Hepatocyte (in vitro differentiated cells): ENCODE measurements around the gene USH2A. TPM values are rescaled to one million over a fixed set of nuclear protein-coding genes. Genes with fewer than 3 reads are reported as not detected.

Experiments used
- DNase-seq: peaks from one replicate; pipeline ENCODE4 v3.0.0-alpha.2; 2016; ENCODE audit warnings: low spot score
- H2AFZ ChIP-seq: fragments of 200-600 bp; sonication (generic); 2 replicates; pipeline ENCODE4 v1.6.0; 2016; ENCODE audit warnings: antibody characterized with exemption, mild to moderate bottlenecking
- H3K27ac ChIP-seq: fragments of 200-600 bp; sonication (generic); 2 replicates; pipeline ENCODE4 v1.5.1; 2016; ENCODE audit warnings: mild to moderate bottlenecking
- H3K27me3 ChIP-seq: fragments of 200-600 bp; sonication (generic); 2 replicates; pipeline ENCODE4 v1.6.1; 2016
- H3K36me3 ChIP-seq: fragments of 200-600 bp; sonication (generic); replicated peaks from 2 replicates; pipeline ENCODE4 v1.5.1; 2016; ENCODE audit warnings: low read depth; ENCODE audit not compliant: insufficient read depth
- H3K4me1 ChIP-seq: fragments of 200-600 bp; sonication (generic); 2 replicates; pipeline ENCODE4 v1.5.1; 2016; ENCODE audit warnings: mild to moderate bottlenecking, moderate library complexity; ENCODE audit not compliant: insufficient read depth
- H3K4me2 ChIP-seq: fragments of 200-600 bp; sonication (generic); 2 replicates; pipeline ENCODE4 v1.6.0; 2016
- H3K4me3 ChIP-seq: fragments of 200-600 bp; sonication (generic); 2 replicates; pipeline ENCODE4 v1.5.1; 2016; ENCODE audit warnings: mild to moderate bottlenecking
- H3K79me2 ChIP-seq: fragments of 200-600 bp; sonication (generic); 2 replicates; pipeline ENCODE4 v1.6.0; 2017; ENCODE audit warnings: mild to moderate bottlenecking
- H3K9me2 ChIP-seq: fragments of 200-600 bp; sonication (generic); replicated peaks from 2 replicates; pipeline ENCODE4 v1.6.0; 2017; ENCODE audit warnings: mild to moderate bottlenecking; ENCODE audit not compliant: insufficient read depth
- H3K9me3 ChIP-seq: fragments of 200-600 bp; sonication (generic); 2 replicates; pipeline ENCODE4 v1.5.1; 2016; ENCODE audit warnings: low read depth, mild to moderate bottlenecking
- H4K20me1 ChIP-seq: fragments of 200-600 bp; sonication (generic); 2 replicates; pipeline ENCODE4 v1.6.0; 2016; ENCODE audit warnings: mild to moderate bottlenecking; ENCODE audit not compliant: insufficient read depth, poor library complexity, severe bottlenecking
- EZH2 ChIP-seq: fragments of 200-600 bp; sonication (generic); IDR thresholded peaks from 2 replicates; pipeline ENCODE4 v1.6.1; 2016; ENCODE audit warnings: antibody characterized with exemption, mild to moderate bottlenecking, borderline replicate concordance
- EZH2phosphoT487 ChIP-seq: fragments of 200-600 bp; sonication (generic); IDR thresholded peaks from one replicate; pipeline ENCODE4 v1.6.1; 2018; ENCODE audit warnings: antibody characterized with exemption, mild to moderate bottlenecking, low read depth, moderate library complexity; ENCODE audit not compliant: unreplicated experiment, severe bottlenecking
- WGBS: methylation state at CpG from one replicate; pipeline ENCODE4 v1.1.6; 2016; ENCODE audit warnings: low lambda C conversion rate; ENCODE audit errors: missing lambda C conversion rate; 5-methylcytosine and 5-hydroxymethylcytosine counted together
- polyA plus RNA-seq: library from polyadenylated mRNA; unstranded; fragments of >200 nt; fragmentation: Nextera tagmentation; extraction: Ambion mirVana; gene quantifications from 2 replicates; pipeline ENCODE4 v1.2.1, GENCODE V29; 2016
- total RNA-seq: library from RNA; depleted of rRNA; stranded (reverse); fragments of >200 nt; gene quantifications from 2 replicates; pipeline ENCODE4 v1.2.3, GENCODE V29; 2014
- TF ChIP-seq, protein P1 (sequence below): fragments of 200-600 bp; sonication (generic); IDR thresholded peaks from 2 replicates; pipeline ENCODE4 v1.5.1; 2016; ENCODE audit warnings: antibody characterized with exemption, mild to moderate bottlenecking; ENCODE audit not compliant: poor library complexity

USH2A gene
- total and polyA plus RNA-seq, 2 experiments from 2014 or later: 0.07 TPM; not detected in 1

DNA sequence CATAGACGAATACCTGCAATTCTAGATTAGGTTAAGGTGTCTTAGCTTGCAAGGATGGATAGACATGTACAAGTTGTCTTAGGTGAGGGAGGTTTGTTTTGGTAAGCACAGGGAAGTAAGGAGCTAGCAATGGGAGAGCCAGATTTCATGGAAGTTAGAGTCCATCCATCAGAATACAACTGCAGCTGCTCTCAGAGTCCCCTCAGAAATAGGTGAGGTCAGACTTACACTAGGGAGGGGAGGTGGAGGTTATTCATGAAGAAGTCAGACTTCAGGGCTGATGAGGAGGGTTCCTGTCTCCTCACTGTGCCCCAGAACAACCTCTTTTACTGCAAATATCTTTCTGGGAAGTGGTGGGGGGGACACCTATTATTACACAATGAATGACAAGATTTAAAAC, 770.9 kb downstream of the USH2A start:
- H3K4me2 ChIP-seq: no peak overlapping the region
- TF ChIP-seq EZH2: no peak
- no peak for TF ChIP-seq EZH2phosphoT487
- TF ChIP-seq, protein P1, sequence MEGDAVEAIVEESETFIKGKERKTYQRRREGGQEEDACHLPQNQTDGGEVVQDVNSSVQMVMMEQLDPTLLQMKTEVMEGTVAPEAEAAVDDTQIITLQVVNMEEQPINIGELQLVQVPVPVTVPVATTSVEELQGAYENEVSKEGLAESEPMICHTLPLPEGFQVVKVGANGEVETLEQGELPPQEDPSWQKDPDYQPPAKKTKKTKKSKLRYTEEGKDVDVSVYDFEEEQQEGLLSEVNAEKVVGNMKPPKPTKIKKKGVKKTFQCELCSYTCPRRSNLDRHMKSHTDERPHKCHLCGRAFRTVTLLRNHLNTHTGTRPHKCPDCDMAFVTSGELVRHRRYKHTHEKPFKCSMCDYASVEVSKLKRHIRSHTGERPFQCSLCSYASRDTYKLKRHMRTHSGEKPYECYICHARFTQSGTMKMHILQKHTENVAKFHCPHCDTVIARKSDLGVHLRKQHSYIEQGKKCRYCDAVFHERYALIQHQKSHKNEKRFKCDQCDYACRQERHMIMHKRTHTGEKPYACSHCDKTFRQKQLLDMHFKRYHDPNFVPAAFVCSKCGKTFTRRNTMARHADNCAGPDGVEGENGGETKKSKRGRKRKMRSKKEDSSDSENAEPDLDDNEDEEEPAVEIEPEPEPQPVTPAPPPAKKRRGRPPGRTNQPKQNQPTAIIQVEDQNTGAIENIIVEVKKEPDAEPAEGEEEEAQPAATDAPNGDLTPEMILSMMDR: no peak
- no peak for DNase-seq

DNA sequence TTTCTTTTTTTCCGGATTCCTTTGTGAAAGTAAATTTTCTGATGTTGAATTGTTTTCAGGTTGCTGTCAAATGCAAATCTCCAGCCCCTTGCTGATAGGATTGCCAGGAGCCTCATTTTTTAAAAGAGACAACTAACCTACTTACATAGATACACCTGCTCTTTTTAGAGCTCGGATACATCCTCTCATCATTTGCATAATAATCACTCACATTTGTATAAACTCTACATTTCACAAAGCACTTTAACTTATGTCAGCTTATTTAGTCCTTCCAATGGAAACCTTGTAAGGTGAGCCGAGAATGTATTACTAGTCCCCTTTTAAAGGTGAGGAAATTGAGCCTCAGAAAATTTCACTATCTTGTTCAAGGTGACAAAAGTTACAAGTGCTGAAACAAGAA, 771.4 kb downstream of the USH2A start:
- TF ChIP-seq, protein P1: no peak
- TF ChIP-seq EZH2 (no peak), EZH2phosphoT487 (no peak)
- H3K9me3 ChIP-seq: no peaks in the 10 kb centered on the region
- no peak overlapping the region for H3K4me3 ChIP-seq
- DNase-seq: no peak
- H3K27me3 ChIP-seq: no peaks in the 10 kb centered on the region
- H3K4me2 ChIP-seq: no peak overlapping the region
- no peaks in the 10 kb centered on the region for H3K79me2 ChIP-seq
- H4K20me1 ChIP-seq: no peaks in the 10 kb centered on the region
- no peaks in the 10 kb centered on the region for H3K4me1 ChIP-seq
- no peaks in the 10 kb centered on the region for H3K36me3 ChIP-seq
- H2AFZ ChIP-seq: no peak overlapping the region
- no peak overlapping the region for H3K27ac ChIP-seq
- H3K9me2 ChIP-seq: no peaks in the 10 kb centered on the region
- 50% methylated on average over 3 of the region's 3 CpGs for WGBS

More for the DNA sequence above, 770.9 kb downstream of the USH2A start:
- Histone ChIP-seq H3K27me3 (no peaks in the 10 kb centered on the region), H4K20me1 (no peaks in the 10 kb centered on the region), H3K27ac (no peak overlapping the region), H3K4me3 (no peak overlapping the region), H3K79me2 (no peaks in the 10 kb centered on the region), H3K4me1 (no peaks in the 10 kb centered on the region), H2AFZ (no peak overlapping the region), H3K9me2 (no peaks in the 10 kb centered on the region), H3K9me3 (no peaks in the 10 kb centered on the region), H3K36me3 (no peaks in the 10 kb centered on the region)
- WGBS: 83% methylated on average over 1 of the region's 1 CpG

DNA sequence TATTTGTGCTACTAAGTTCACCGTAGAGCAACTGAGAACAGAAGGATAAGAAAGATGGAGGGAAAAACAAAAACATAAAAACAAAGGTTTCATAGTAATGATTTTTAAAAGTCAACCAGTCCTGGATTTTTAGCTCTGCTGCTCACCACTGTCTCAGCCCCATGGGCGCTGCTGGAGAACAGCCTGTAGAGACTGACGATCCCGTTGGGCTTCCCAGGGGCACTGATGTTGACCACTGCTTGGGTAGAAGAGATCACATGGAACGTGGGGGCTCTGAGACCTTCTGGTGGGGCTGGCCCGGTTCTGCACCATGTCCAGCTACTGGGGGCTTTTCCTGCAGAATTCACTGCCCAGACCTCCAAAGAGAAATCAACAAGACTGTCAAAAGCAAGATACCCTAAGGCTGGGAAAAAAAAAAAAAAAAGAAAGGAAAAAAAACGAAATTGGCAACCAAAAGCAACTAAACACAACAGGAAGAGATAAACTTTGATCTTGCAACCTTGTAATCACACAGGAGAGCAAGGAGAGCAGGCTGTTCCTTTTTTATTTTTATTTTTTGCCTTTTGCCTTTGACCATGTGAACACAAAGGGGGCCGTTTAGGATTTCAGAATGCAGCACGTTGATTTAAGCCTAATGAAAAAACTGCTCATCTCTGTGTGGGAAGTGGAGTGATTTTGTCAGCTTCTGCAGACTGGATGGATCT, 772.6 kb downstream of the USH2A start:
- Histone ChIP-seq H3K4me2 (no peak overlapping the region), H3K27me3 (no peaks in the 10 kb centered on the region), H3K36me3 (no peaks in the 10 kb centered on the region), H2AFZ (no peak overlapping the region), H4K20me1 (no peaks in the 10 kb centered on the region), H3K9me3 (no peaks in the 10 kb centered on the region), H3K79me2 (no peaks in the 10 kb centered on the region), H3K4me3 (no peak overlapping the region), H3K4me1 (no peaks in the 10 kb centered on the region), H3K27ac (no peak overlapping the region), H3K9me2 (no peaks in the 10 kb centered on the region)
- DNase-seq: no peak
- 71% methylated on average over 9 of the region's 9 CpGs for WGBS
- TF ChIP-seq EZH2phosphoT487: no peak

DNA sequence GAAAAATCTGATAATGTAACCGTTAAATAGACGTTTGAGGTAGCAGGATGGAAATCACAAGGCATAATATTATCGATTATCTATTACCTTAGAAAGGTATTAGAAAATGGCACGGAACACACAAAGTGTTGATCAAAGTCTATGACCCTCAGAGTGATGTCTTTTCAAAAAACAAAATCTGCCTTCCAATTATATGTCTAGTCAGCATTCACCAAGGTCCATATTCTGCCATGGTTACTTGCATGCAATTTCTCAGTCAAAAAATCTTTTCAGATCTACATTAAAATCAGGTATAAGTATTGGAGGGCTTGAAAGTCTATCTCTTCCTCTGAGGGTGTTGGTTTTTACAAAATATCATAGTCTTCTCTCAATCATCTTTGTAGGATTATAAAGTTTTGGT, 774.3 kb downstream of the USH2A start:
- H3K9me3 ChIP-seq: no peaks in the 10 kb centered on the region
- H3K27ac ChIP-seq: no peak overlapping the region
- no peak for TF ChIP-seq EZH2phosphoT487
- TF ChIP-seq, protein P1: no peak
- TF ChIP-seq EZH2: no peak
- DNase-seq: no peak
- H3K4me2 ChIP-seq: no peak overlapping the region
- no peak overlapping the region for H2AFZ ChIP-seq
- no peaks in the 10 kb centered on the region for H3K79me2 ChIP-seq
- WGBS: 94% methylated on average over 4 of the region's 4 CpGs
- no peaks in the 10 kb centered on the region for H3K4me1 ChIP-seq
- no peaks in the 10 kb centered on the region for H4K20me1 ChIP-seq
- H3K36me3 ChIP-seq: no peaks in the 10 kb centered on the region
- H3K27me3 ChIP-seq: no peaks in the 10 kb centered on the region
- no peak overlapping the region for H3K4me3 ChIP-seq
- no peaks in the 10 kb centered on the region for H3K9me2 ChIP-seq
